GM21737 (cell line): ENCODE data around the gene GPATCH3.
"Not testable (repeated sequence)": the region's sequence is repeated elsewhere in the genome, so short reads cannot be mapped to it uniquely, and the experiment has no call there.

ENCODE experiments used
- ATAC-seq: cut with Tn5 transposase; IDR thresholded peaks from one replicate; pipeline ENCODE4 v1.9.1; 2021; ENCODE audit warnings: mild to moderate bottlenecking, moderate library complexity; ENCODE audit not compliant: unreplicated experiment

Gene GPATCH3

GRCh38 chr1:26913754-26914619 lies 13.7 kb upstream of the GPATCH3 start, which contains the start of gene NR0B2:
Gene NR0B2, minus strand, starts transcription at chr1:26913975. Its CDS starts 35 bp downstream, at chr1:26913940.
- no peak for ATAC-seq

GRCh38 chr1:26913389-26913753 lies 13.1 kb upstream of the GPATCH3 start:
- no peak for ATAC-seq

DNA sequence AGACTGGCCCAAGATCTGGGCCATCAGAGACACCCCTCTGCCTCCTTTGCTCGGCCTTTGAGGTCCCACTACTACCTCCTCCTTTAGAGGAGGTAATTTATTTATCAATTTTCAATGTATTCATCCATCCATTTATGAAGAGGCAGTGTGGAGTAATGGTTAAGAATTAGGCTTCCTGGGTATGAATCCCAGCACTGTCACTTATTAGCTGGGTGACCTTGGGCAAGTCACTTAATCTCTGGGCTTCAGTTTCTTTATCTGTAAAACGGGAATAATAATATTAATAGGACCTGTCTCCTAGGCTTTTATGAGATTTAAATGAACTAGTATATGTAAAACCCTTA lies 11.9 kb upstream of the GPATCH3 start:
- ATAC-seq = no peak

GRCh38 chr1:26911399-26912146 lies 11.3 kb upstream of the GPATCH3 start:
- ATAC-seq = no peak

DNA sequence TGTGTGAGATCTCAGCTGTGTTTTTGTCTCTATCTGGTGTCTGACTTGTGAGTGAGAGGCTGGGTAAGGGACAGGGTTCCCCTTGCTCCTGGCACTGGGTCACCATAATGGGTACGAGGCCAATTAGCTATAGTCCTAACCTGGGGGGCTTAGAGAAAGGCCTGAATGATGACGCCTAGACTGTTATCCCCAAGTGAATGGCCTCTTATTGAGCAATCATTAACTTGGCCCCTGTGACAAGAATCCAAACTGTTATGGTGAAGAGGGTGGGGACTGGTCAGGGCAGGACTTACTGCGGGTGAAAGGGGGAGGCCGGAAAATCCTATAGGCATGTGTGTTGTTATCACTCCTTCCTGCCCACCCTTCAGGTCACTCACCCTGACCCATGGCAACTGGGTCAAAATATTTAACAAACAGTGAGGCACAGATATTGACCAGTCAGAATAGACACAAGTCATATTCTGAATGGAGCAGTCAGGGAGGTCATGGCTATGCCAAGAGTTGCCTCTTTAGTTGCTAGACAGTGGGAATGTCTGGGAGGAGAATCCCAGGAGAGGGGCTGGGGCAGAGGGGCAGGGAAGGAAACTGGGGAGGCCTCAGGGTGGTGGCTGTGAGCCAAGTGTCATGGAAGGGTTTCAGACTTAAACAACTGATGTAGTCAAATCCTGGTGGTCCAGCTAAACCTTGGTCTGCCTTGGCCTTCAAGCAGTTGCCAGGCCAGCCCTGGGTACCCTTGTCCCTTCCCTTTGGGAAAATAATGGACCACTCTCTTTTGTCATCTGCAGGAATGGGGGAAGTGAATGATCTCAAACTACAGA lies 10.3 kb upstream of the GPATCH3 start:
- no peak for ATAC-seq

- no peak for ATAC-seq
Observed at GRCh38 chr1:26909951-26910342, 9.7 kb upstream of the GPATCH3 start.

- no peak for ATAC-seq
Observed at GRCh38 chr1:26907071-26907917, 7.0 kb upstream of the GPATCH3 start.

- no peak for ATAC-seq
Observed at GRCh38 chr1:26900815-26901511, 696 bp upstream of the GPATCH3 start.

DNA sequence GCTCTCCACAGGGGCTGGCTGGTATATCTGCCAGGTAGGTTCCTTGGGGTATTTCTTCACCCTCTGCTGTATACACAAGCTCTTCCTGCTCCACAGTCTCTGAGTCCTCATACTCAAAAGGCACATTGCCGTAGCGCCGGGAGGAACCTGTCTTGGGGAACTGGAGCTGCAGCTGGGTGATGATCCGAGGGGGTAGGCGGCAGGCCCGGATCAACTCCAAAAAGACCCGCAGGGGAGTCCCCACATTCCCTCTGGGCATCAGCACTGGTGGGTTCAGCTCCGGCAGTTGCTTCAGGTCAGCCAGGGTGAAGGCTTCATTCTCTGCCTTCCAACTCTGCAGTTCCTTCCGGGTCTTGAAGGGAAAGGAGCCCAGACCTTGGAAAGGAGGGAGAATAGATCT lies 2.9 kb downstream of the GPATCH3 start:
- no peak for ATAC-seq

DNA sequence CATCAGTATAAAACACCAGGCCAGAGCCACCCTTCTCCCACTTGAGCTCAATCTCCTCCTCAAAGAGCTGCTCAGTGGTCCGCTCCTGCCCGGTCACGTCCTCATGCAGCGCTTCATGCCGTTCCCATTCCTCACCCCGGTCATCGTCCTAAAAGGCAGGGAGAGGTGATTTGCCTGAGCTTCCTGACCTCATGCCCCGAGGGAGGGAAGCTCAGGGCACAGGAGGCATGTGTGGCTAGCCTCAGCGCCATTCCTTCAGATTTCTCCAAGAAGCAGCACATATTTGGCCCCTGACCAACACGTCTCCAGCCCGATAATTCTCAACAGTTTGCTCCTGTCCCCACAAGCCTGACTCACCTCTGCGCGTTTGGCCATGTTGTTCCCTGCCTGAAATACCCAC lies 6.0 kb downstream of the GPATCH3 start:
- no peak for ATAC-seq

DNA sequence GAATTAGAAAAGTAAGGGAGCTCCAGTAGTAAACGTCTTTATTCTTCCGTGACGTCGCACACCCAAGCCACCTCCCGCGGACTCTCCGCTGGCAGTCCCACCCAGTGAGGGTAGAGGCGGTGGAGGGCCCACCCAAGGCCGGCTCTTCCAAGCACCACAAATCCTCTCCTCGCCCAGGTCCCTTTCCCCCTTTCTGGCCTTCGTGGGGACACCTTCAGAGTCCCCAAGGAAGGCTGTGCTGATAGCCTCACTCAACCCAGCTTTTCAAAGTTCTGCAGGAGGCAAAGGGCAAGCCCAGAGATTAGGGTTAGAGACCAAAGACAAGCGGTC lies 9.8 kb downstream of the GPATCH3 start:
- ATAC-seq = peak; percentile 26

- peak; percentile 81 for ATAC-seq
Observed at GRCh38 chr1:26889551-26890466, 10.5 kb downstream of the GPATCH3 start, which contains the start of gene GPN2. Gene GPN2, minus strand, starts transcription at chr1:26890283. Its CDS starts 187 bp downstream, at chr1:26890096.

GRCh38 chr1:26888231-26888630 lies 12.0 kb downstream of the GPATCH3 start:
- ATAC-seq = no peak

GRCh38 chr1:26887125-26887524 lies 13.1 kb downstream of the GPATCH3 start:
- ATAC-seq = no peak

DNA sequence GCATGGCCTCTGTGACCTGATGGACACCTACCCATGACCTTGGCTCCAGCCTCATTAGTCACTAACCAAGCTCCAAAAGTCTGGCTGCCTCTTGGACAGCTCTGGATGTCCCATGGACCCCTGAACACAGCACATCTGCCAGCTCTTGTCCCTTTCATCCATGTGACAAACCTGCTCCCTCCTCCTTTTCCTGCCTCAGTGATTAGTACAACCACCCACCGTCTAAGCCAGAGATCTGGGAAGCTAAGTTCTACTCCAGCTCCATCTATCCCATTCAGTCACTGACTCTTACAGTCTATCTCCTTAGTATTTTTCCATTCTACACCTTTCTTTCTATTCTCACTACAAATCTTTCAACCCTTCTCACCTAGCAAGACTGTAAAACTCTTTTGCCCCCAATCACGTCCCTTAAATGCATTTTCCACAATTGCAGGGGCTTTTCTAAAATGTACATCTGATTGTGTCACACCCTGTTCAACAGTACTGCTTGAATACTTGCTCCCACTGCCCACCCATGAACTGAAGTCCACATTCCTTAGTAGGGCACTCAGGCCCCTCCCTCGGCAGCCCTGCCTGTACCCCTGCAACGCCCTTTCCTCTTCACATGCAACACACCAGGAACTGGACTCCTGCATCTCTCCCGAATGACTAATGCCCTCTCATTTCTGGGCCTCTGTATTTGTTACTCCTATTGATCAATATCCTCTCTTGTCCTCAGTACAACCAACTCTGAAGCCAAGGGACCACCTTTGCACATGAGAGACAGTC lies 17.4 kb downstream of the GPATCH3 start:
- ATAC-seq = no peak

DNA sequence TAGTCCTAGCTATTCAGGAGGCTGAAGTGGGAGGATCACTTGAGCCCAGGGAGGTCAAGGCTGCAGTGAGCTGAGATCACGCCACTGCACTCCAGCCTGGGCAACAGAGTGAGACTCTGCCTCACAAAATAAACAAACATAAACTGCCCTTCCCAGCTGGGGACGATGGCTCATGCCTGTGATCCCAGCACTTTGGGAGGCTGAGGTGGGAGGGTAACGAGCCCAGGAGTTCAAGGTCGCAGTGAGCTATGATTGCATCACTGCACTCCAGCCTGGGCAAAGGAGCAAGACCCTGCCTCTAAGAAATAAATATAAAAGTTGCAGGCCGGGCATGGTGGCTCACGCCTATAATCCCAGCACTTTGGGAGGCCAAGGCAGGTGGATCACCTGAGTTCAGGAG lies 18.7 kb downstream of the GPATCH3 start:
- not testable (repeated sequence) for ATAC-seq

DNA sequence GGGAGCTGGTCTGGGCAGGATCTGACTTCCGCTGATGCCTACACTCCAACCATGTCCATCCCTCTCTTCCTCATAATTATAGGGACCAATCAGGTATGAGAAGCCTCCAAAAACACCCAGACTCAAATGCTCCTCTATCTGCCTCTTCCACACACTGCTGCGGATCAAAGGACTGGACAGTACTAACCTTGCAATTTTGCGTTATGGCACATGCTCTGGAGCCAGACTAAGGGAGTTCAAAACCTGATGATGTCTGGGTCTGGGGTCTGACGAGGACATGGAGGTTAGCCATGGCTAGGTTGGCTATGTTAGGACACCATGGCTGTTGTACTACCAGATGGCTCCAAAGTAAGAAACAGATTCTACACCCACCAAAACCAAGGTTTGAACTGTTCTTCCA lies 20.5 kb downstream of the GPATCH3 start:
- no peak for ATAC-seq

DNA sequence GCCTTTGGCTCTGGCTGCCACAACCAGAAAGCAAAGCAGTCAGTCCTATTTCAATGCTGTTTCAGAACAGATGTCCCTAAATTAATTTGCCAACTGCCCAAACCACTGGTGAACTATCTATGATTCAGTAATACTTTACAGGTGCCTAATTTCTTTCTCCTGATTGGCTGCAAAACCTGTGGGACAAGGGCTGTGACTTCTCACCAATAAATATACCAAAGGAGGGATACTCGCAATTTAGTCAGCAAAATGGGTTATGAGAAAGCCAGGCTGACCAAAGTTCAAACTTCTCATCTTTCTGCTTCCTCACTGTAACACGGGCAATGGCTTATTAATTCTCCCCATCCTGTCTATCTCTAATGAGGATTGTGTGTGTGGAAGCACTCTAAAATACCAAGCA lies 22.9 kb downstream of the GPATCH3 start:
- ATAC-seq = no peak
